NB4 (cell line): ENCODE results near the gene CEP85.

Experiments
- DNase-seq: peaks from one replicate; pipeline ENCODE4 v3.0.0; 2010; ENCODE audit warnings: low read depth
- H3K4me3 ChIP-seq: one replicate; pipeline ENCODE4 v1.5.1; 2011; ENCODE audit warnings: mild to moderate bottlenecking, low read depth, low read length, moderate library complexity
- CTCF ChIP-seq: IDR thresholded peaks from one replicate; pipeline ENCODE4 v1.5.1; 2012; ENCODE audit warnings: low read depth, low read length
- MAX ChIP-seq: IDR thresholded peaks from 2 replicates; pipeline ENCODE4 v1.6.1; 2011; ENCODE audit warnings: low read depth, low read length
- MYC ChIP-seq: IDR thresholded peaks from 2 replicates; pipeline ENCODE4 v1.6.1; 2011; ENCODE audit warnings: low read depth, low read length
- POLR2A ChIP-seq: IDR thresholded peaks from 2 replicates; pipeline ENCODE4 v1.6.1; 2011; ENCODE audit warnings: mild to moderate bottlenecking; ENCODE audit not compliant: insufficient read length; ENCODE audit errors: extremely low read depth

The CEP85 gene

DNA sequence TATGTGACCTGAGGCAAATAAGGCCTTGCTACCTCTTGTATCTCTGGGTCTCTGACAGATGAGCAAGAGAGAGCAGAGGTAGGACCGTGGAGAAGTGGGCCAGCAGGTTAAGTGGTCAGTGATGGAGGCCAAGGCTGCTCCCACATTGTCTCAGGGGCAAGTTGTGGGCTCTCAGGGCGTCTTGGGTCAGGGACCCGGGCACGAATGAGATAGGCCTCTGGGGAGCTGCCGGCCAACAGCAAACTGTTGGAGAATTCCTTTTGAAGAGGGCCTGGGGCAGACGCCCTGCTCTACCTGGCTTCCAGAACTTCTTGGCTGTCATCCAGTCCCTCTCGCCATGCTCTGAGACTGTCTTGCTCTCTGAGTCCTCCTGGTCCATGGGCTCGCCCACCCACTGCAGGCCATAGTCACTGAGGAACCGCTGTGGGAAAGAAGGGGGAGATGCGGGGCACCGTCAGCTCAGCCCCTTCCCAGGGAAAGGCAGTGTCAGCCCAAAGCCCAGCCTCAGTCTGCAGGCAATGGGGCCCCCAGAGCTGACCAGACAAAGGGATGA lies 60.0 kb downstream of the CEP85 start:
- no peak for TF ChIP-seq POLR2A
- TF ChIP-seq CTCF, result no peak
- no peak for TF ChIP-seq MYC
- TF ChIP-seq MAX, result no peak
- DNase-seq, result no peak
- no peak overlapping the region for H3K4me3 ChIP-seq

DNA sequence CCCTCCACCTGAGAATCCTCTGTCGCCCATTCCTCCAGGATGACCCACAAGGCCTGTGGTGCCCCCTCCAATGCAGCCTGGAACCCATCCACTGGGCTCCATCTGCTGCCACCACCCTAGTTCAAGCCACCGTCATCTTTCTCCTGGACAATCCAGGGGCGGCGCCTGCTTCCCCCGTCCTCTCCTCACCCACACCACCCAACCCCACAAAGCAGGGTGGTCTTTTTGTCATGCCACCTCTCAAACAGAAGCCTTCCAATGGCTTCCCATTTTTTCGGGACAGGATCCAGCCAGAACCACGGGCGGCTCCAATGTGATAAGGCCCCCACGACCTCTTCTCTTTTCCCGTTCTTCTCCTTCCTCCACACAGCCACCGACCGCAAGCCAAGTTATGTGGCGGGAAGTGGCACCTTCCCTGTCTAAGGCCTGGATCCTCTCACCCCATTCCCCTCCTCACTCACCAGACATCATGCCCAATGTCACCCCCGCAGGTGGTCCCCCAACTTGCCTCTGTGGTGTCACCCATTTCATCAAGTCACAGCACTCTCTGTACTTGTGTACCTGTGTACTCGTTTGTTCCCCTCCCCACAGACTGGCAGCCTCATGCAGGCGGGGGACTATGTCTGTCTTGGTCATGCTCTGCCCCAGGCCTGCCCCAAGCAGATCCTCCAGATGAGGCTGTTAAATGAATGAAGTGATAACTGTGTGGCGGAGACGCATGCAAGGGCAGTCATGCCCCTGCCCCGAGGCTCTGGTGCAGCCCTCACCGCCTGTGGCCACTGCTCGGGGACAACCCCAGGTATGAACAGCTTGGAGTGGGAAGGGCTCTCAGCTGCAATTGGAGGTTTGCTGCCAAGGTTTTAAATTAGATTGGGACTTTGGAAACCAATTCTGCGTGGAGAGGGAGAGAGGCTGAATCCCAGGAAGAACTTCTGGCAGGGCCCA lies 61.5 kb downstream of the CEP85 start:
- TF ChIP-seq CTCF, result no peak
- TF ChIP-seq MYC, result no peak
- TF ChIP-seq POLR2A, result no peak
- no peak for TF ChIP-seq MAX
- no peak for DNase-seq
- no peak overlapping the region for H3K4me3 ChIP-seq

DNA sequence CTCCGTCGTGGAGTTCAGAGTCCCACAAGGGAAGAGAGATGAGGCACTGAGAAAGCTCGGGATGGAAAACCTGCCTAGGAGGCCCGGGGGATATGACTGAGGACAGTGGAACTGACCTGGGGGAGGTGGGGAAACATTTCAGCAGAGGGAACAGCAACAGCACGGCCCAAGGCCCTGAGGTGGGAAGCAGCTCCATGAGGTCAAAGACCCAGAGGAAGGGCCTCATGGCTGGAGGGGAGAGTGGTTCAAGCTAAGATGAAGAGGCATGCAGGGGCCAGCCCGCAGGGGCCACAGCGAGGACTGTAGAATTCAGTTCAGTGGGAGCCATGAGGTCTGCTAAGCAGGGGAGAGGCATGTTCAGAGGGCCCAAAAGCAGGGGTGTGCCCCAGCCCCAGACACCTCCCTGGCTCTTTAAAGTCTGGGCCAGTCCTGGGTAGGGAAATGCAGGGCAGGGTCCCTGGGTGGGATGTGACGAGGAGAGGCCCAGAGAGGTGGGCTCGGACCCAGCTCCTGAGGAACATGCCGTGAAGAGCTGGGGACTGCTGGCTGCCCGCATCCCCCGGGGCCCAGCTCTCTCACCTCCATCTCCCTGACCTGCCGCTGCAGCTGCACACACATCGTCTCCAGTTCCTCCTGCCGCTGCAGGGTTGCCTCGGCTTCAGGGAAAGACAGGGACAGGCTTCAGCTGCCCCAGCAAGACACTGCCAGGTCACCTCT lies 62.5 kb downstream of the CEP85 start:
- DNase-seq, result no peak
- TF ChIP-seq MYC (no peak), CTCF (no peak), POLR2A (no peak), MAX (no peak)
- H3K4me3 ChIP-seq, result no peak overlapping the region

DNA sequence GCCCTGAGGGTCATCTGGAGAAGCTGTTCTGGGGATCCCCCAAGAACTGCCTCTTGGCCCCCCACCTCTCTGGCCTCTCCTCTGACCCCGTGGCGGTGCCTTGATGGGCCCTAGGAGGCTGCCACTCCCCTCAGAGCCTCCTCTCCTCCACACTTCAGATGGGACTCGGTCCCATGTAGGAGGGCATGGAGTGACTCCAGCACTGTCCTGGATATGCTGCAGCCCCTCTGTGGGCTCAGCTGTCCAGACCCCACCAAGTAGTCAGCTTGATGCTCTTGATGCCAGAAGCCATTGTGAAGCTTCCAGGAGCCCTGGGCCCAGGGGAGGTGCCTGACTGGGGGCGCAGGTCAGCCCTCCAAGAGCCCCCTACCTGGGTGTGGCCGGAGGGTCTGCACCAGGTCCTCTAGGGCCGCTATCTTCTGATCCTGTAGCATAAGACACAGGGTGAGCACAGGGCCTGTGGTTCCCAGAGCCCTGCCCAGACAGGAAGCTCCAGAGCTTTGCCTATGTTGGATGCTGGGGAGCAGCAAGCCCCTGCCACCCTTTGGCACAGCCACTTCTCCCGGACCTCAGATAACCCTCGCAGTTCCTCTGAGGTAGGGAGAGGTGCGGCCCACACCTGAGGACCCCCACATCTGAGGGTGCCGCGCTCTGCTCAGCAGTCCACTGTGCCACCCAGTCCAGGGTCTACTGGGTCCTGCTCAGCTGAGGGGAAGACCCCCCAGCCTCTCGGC lies 63.2 kb downstream of the CEP85 start:
- TF ChIP-seq MYC (no peak), POLR2A (no peak), MAX (no peak), CTCF (no peak)
- DNase-seq, result no peak
- H3K4me3 ChIP-seq, result no peak overlapping the region

DNA sequence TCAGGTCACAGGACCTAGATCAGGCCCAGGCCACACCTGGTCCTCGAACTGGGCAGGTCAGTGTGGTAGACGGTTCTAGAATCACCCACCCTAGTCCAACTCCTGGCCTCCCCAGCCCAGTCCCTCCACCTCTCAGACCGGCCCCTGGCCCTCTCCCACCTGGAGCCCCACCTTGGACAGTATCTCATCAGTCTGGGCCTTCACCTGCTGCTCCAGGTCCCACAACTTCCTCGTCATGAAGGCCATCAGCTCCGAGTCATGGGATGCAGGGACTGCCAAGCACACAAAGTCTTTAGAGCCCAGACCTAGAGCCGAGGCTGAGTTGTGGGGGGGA lies 63.8 kb downstream of the CEP85 start:
- H3K4me3 ChIP-seq, result no peak overlapping the region
- TF ChIP-seq MYC (no peak), POLR2A (no peak), CTCF (no peak), MAX (no peak)
- no peak for DNase-seq
